ENCODE data around the gene GPS1.

GPS1 gene

DNA sequence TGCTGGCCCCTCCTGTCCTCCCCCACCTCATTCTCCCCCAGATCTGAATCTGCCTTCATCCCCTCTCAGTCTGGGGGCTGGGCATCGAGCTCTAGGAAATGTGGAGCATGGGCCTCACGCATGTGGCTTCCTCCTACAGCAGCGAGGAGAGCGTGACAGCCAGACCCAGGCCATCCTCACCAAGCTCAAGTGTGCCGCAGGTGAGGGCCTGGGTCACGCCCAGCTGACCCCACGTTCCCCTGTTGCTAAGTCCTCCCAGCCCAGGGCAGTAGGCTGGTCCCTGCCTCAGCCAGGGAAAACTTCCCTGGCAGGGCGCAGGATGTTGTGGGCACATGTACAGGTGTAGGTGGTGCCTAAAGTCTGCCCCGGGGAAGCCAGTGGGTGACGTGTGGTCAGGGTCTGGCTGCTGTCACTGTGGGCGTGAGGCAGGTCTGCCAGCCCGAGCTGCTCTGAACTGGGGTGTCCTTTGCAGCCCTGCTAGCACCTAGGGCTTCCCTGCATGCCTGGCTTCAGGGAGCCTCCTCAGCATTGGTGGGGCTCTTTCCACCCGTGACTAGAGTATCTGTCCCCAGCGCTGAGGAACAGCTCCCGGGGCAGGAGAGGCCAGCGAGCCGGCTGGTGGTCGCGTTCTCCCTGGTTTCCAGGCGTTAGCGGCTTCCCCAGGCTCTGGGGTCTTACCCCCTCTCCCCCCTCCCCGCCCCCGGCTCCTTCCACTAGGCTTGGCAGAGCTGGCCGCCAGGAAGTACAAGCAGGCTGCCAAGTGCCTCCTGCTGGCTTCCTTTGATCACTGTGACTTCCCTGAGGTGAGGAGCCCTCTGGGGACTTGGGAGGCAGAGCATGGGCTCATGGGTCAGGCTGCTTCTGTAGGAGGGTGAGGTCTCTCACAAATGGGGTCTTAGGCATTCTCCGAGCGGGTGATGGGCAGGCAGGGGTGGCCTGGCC is 3.6 kb downstream of the GPS1 start (continued):
- TF ChIP-seq ZFP3 (CRISPR knock-in tag; IDR thresholded peaks at IDR 0.05) (no peak), BACH2 (CRISPR knock-in tag; IDR thresholded peaks at IDR 0.05; ENCODE audit: borderline replicate concordance) (no peak)

- TF ChIP-seq ZC3H10 (CRISPR knock-in tag; IDR thresholded peaks at IDR 0.05) (no peak), POU6F1 (CRISPR knock-in tag; IDR thresholded peaks at IDR 0.05; ENCODE audit: borderline replicate concordance, low read depth) (no peak), ZFP3 (CRISPR knock-in tag; IDR thresholded peaks at IDR 0.05) (no peak), GLIS3 (CRISPR knock-in tag; IDR thresholded peaks at IDR 0.05) (no peak), BACH2 (CRISPR knock-in tag; IDR thresholded peaks at IDR 0.05; ENCODE audit: borderline replicate concordance) (no peak), ZNF70 (CRISPR knock-in tag; IDR thresholded peaks at IDR 0.05) (no peak), ARNTL (CRISPR knock-in tag; IDR thresholded peaks at IDR 0.05; ENCODE audit: borderline replicate concordance, low read depth) (no peak), ESRRG (CRISPR knock-in tag; IDR thresholded peaks at IDR 0.05) (no peak), SNAI2 (CRISPR knock-in tag; IDR thresholded peaks at IDR 0.05) (no peak), PPARA (CRISPR knock-in tag; IDR thresholded peaks at IDR 0.05; ENCODE audit: borderline replicate concordance) (no peak), CREB5 (CRISPR knock-in tag; IDR thresholded peaks at IDR 0.05; ENCODE audit: low read depth) (no peak), TCF4 (CRISPR knock-in tag; IDR thresholded peaks at IDR 0.05; ENCODE audit: borderline replicate concordance) (no peak), TOX (CRISPR knock-in tag; IDR thresholded peaks at IDR 0.05; ENCODE audit: borderline replicate concordance) (no peak)
- TF ChIP-seq, protein P1, sequence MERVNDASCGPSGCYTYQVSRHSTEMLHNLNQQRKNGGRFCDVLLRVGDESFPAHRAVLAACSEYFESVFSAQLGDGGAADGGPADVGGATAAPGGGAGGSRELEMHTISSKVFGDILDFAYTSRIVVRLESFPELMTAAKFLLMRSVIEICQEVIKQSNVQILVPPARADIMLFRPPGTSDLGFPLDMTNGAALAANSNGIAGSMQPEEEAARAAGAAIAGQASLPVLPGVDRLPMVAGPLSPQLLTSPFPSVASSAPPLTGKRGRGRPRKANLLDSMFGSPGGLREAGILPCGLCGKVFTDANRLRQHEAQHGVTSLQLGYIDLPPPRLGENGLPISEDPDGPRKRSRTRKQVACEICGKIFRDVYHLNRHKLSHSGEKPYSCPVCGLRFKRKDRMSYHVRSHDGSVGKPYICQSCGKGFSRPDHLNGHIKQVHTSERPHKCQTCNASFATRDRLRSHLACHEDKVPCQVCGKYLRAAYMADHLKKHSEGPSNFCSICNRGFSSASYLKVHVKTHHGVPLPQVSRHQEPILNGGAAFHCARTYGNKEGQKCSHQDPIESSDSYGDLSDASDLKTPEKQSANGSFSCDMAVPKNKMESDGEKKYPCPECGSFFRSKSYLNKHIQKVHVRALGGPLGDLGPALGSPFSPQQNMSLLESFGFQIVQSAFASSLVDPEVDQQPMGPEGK (CRISPR knock-in tag; IDR thresholded peaks at IDR 0.05; ENCODE audit: borderline replicate concordance) = no peak
- no peak for ATAC-seq
These were observed 4.4 kb downstream of the GPS1 start for GRCh38 chr17:82055965-82056728.

GRCh38 chr17:82056729-82057621 is 5.3 kb downstream of the GPS1 start:
- ATAC-seq = no peak
- TF ChIP-seq CSDC2 (CRISPR knock-in tag; IDR thresholded peaks at IDR 0.05) = no peak
- TF ChIP-seq GLIS3 (CRISPR knock-in tag; IDR thresholded peaks at IDR 0.05) = no peak
- TF ChIP-seq POU6F1 (CRISPR knock-in tag; IDR thresholded peaks at IDR 0.05; ENCODE audit: borderline replicate concordance, low read depth) = no peak
- no peak for TF ChIP-seq SNAI2 (CRISPR knock-in tag; IDR thresholded peaks at IDR 0.05)
- TF ChIP-seq PPARA (CRISPR knock-in tag; IDR thresholded peaks at IDR 0.05; ENCODE audit: borderline replicate concordance) = no peak
- TF ChIP-seq, protein P1 (CRISPR knock-in tag; IDR thresholded peaks at IDR 0.05; ENCODE audit: borderline replicate concordance) = no peak
- TF ChIP-seq, protein P2, sequence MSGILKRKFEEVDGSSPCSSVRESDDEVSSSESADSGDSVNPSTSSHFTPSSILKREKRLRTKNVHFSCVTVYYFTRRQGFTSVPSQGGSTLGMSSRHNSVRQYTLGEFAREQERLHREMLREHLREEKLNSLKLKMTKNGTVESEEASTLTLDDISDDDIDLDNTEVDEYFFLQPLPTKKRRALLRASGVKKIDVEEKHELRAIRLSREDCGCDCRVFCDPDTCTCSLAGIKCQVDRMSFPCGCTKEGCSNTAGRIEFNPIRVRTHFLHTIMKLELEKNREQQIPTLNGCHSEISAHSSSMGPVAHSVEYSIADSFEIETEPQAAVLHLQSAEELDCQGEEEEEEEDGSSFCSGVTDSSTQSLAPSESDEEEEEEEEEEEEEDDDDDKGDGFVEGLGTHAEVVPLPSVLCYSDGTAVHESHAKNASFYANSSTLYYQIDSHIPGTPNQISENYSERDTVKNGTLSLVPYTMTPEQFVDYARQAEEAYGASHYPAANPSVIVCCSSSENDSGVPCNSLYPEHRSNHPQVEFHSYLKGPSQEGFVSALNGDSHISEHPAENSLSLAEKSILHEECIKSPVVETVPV (CRISPR knock-in tag; IDR thresholded peaks at IDR 0.05) = no peak
- no peak for TF ChIP-seq TCF4 (CRISPR knock-in tag; IDR thresholded peaks at IDR 0.05; ENCODE audit: borderline replicate concordance)
- TF ChIP-seq ESRRG (CRISPR knock-in tag; IDR thresholded peaks at IDR 0.05) = no peak
- no peak for TF ChIP-seq ZFP30 (CRISPR knock-in tag; IDR thresholded peaks at IDR 0.05)
- no peak for TF ChIP-seq ISL1 (CRISPR knock-in tag; IDR thresholded peaks at IDR 0.05)
- TF ChIP-seq, protein P3, sequence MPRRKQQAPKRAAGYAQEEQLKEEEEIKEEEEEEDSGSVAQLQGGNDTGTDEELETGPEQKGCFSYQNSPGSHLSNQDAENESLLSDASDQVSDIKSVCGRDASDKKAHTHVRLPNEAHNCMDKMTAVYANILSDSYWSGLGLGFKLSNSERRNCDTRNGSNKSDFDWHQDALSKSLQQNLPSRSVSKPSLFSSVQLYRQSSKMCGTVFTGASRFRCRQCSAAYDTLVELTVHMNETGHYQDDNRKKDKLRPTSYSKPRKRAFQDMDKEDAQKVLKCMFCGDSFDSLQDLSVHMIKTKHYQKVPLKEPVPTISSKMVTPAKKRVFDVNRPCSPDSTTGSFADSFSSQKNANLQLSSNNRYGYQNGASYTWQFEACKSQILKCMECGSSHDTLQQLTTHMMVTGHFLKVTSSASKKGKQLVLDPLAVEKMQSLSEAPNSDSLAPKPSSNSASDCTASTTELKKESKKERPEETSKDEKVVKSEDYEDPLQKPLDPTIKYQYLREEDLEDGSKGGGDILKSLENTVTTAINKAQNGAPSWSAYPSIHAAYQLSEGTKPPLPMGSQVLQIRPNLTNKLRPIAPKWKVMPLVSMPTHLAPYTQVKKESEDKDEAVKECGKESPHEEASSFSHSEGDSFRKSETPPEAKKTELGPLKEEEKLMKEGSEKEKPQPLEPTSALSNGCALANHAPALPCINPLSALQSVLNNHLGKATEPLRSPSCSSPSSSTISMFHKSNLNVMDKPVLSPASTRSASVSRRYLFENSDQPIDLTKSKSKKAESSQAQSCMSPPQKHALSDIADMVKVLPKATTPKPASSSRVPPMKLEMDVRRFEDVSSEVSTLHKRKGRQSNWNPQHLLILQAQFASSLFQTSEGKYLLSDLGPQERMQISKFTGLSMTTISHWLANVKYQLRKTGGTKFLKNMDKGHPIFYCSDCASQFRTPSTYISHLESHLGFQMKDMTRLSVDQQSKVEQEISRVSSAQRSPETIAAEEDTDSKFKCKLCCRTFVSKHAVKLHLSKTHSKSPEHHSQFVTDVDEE (CRISPR knock-in tag; IDR thresholded peaks at IDR 0.05) = no peak
- no peak for TF ChIP-seq ZNF8 (CRISPR knock-in tag; IDR thresholded peaks at IDR 0.05)
